ENCODE results near the gene MYZAP. TPM values are rescaled to one million over a fixed set of nuclear protein-coding genes. Genes with fewer than 3 reads are reported as not detected.

Gene MYZAP
- total and polyA plus RNA-seq, 9 of the 15 experiments (the other 6 are each of a cell fraction or from before 2014, with no cell fraction given), result 0.03 TPM; not detected in 8

GRCh38 chr15:57732526-57733331, 141.0 kb downstream of the MYZAP start (continued):
- TF ChIP-seq AFF1 (IDR thresholded peaks at IDR 0.05; ENCODE audit: low read depth in 1 of 2, partially characterized antibody in 2 of 2) (peak in 1 of 2 experiments; percentile 33), HMGN3 (IDR thresholded peaks at IDR 0.05; ENCODE audit: borderline replicate concordance, extremely low read depth, insufficient read length, low read depth, low read length) (no peak), ZSCAN29 (IDR thresholded peaks at IDR 0.05) (no peak), ZBTB9 (CRISPR knock-in tag; IDR thresholded peaks at IDR 0.05) (no peak), MAX (CRISPR knock-in tag; IDR thresholded peaks at IDR 0.05) (no peak), PML (IDR thresholded peaks at IDR 0.05; ENCODE audit: low read length) (no peak), RHOXF2B (CRISPR knock-in tag; conservative IDR thresholded peaks at IDR 0.05) (no peak), DIDO1 (tag; IDR thresholded peaks at IDR 0.05; ENCODE audit: low read depth) (no peak), SNRNP70 (optimal IDR thresholded peaks at IDR 0.05; ENCODE audit: low read depth, low read length) (no peak), ZNF830 (CRISPR knock-in tag; IDR thresholded peaks at IDR 0.05) (no peak), ETV1 (tag; conservative IDR thresholded peaks at IDR 0.05; ENCODE audit: low read depth) (peak; percentile 53; the same call in 1 of the 2 replicates), BRF1 (IDR thresholded peaks at IDR 0.05; ENCODE audit: borderline replicate concordance, extremely low read depth, insufficient read length) (no peak), JUND (IDR thresholded peaks at IDR 0.05; ENCODE audit: borderline replicate concordance, low read depth, low read length) (no peak), JUND (tag; IDR thresholded peaks at IDR 0.05; ENCODE audit: borderline replicate concordance, low read depth, low read length) (no peak), NCOA2 (IDR thresholded peaks at IDR 0.05; ENCODE audit: partially characterized antibody in 2 of 2) (peak in 1 of 2 experiments; percentile 18), PREB (CRISPR knock-in tag; IDR thresholded peaks at IDR 0.05) (no peak), CBX5 (IDR thresholded peaks at IDR 0.05; ENCODE audit: borderline replicate concordance, low read depth) (no peak), IRF1 (CRISPR knock-in tag; IDR thresholded peaks at IDR 0.05; ENCODE audit: borderline replicate concordance) (no peak)
